Activated CD8-positive, alpha-beta T cell treated with anti-CD3 and anti-CD28 coated beads for 36 hours (primary cell): ENCODE data around the gene TULP1. TPM values are rescaled to one million over a fixed set of nuclear protein-coding genes. Genes with fewer than 3 reads are reported as not detected.
A peak's percentile ranks its signal among the peaks of the same experiment; 100 is the strongest.

Experiments
- ATAC-seq: fragments of 200-7000 bp; cut with Tn5 transposase; one replicate; pipeline ENCODE4 v1.10.0; 2021; ENCODE audit warnings: mild to moderate bottlenecking, moderate library complexity
- CTCF ChIA-PET: fragments of 350-600 bp; sonication (Branson Sonifier 250); formaldehyde crosslinking; loops from one replicate; lab custom pipeline; 2021; ENCODE audit warnings: antibody characterized with exemption; lab: Charles Lee
- POLR2A ChIA-PET: fragments of 350-600 bp; sonication (Branson Sonifier 250); formaldehyde crosslinking; loops from one replicate; lab custom pipeline; 2021; ENCODE audit warnings: antibody characterized with exemption; lab: Charles Lee
- DNase-seq: peaks from one replicate; pipeline ENCODE4 v3.0.0-alpha.2; 2020
- H3K27ac Mint-ChIP-seq: one replicate; pipeline ENCODE4 v1.8.0; 2021; ENCODE audit warnings: mild to moderate bottlenecking, mixed read lengths
- H3K27me3 Mint-ChIP-seq: one replicate; pipeline ENCODE4 v1.8.0; 2021; ENCODE audit warnings: mixed read lengths
- H3K36me3 Mint-ChIP-seq: one replicate; pipeline ENCODE4 v1.8.0; 2021; ENCODE audit warnings: low read depth, mixed read lengths
- H3K4me1 Mint-ChIP-seq: one replicate; pipeline ENCODE4 v1.8.0; 2021; ENCODE audit warnings: low read depth, mixed read lengths
- H3K4me3 Mint-ChIP-seq: one replicate; pipeline ENCODE4 v1.8.0; 2021; ENCODE audit warnings: mild to moderate bottlenecking, moderate library complexity, mixed read lengths
- H3K9me3 Mint-ChIP-seq: one replicate; pipeline ENCODE4 v1.8.0; 2021; ENCODE audit warnings: mixed read lengths
- intact Hi-C: fragments of 100-400 bp; cut with micrococcal nuclease; formaldehyde crosslinking; loops from one replicate; pipeline ENCODE4 v1.10.0; 2022
- total RNA-seq, 2 experiments: library from RNA; stranded (reverse); gene quantifications; one replicate each; pipeline ENCODE4 v1.2.3, GENCODE V29; 2021
- TF ChIP-seq, protein P1 (sequence below): fragments of 200-600 bp; IDR thresholded peaks from one replicate; pipeline ENCODE4 v1.8.0; 2022; ENCODE audit warnings: antibody characterized with exemption, mild to moderate bottlenecking

TULP1 gene
- total RNA-seq, 2 experiments from 2014 or later, result not detected

DNA sequence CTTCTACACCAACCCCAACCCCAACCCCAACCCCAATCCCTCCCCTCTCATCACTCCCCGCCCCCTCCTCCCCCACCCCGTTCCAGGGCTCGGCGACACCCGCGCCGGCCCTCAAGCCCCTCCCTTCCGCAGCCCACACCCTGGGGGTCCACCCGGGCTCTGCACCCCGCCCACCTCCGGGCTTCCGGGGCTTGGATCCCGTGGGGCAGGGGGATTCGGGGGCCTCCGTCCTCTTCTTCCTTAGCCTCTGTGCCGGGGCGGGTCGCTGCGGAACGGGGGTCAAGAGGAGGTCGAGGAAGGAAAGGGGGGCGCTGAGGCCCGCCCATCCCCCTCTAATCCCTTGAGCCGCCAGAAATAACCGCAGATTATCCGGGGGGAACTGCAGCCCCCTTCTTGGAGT, 690 bp downstream of the TULP1 start:
- ATAC-seq, result no peak
- intact Hi-C loops, result no loop called here
- TF ChIP-seq, protein P1, sequence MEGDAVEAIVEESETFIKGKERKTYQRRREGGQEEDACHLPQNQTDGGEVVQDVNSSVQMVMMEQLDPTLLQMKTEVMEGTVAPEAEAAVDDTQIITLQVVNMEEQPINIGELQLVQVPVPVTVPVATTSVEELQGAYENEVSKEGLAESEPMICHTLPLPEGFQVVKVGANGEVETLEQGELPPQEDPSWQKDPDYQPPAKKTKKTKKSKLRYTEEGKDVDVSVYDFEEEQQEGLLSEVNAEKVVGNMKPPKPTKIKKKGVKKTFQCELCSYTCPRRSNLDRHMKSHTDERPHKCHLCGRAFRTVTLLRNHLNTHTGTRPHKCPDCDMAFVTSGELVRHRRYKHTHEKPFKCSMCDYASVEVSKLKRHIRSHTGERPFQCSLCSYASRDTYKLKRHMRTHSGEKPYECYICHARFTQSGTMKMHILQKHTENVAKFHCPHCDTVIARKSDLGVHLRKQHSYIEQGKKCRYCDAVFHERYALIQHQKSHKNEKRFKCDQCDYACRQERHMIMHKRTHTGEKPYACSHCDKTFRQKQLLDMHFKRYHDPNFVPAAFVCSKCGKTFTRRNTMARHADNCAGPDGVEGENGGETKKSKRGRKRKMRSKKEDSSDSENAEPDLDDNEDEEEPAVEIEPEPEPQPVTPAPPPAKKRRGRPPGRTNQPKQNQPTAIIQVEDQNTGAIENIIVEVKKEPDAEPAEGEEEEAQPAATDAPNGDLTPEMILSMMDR, result no peak
- Mint-ChIP-seq H3K27me3 (peaks cover 3% of the 10 kb centered on the region), H3K4me3 (no peak overlapping the region), H3K36me3 (no peaks in the 10 kb centered on the region), H3K9me3 (no peaks in the 10 kb centered on the region), H3K4me1 (peaks cover 3% of the 10 kb centered on the region), H3K27ac (no peak overlapping the region)
- CTCF ChIA-PET, result interaction anchor here (0.7 kb wide), 1 partner anchor 10 kb away, joined by 3 read pairs; no protein-coding TSS in a partner anchor
- no peak for DNase-seq
- POLR2A ChIA-PET, result no interaction called here

DNA sequence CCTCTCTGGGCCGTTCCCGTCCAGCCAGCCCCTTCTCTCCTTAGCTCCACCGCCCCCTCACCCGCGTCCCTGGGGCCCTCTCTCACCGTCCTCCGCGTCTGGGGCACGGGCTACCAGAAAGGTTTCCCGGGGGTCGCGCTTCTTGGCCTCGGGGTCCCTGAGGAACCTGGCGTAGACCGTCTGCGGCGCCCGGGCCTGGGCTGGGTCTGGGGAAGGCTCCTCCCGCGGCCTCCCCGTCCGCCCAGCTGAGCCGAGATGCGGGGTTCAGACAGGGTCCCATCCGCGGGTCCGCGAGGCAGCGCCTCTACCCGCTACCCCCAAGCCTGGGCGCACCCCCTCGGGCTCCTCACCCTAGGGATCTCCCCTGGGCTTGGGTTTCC, 1.1 kb downstream of the TULP1 start:
- ChIA-PET POLR2A (no interaction called here), CTCF (interaction anchor here (0.7 kb wide), 1 partner anchor 11 kb away, joined by 3 read pairs; no protein-coding TSS in a partner anchor)
- TF ChIP-seq, protein P1, result no peak
- intact Hi-C loops, result no loop called here
- peaks cover 3% of the 10 kb centered on the region for H3K4me1 Mint-ChIP-seq
- no peak for DNase-seq
- no peak overlapping the region for H3K27ac Mint-ChIP-seq
- no peak for ATAC-seq
- peaks cover 3% of the 10 kb centered on the region for H3K27me3 Mint-ChIP-seq
- H3K36me3 Mint-ChIP-seq, result no peaks in the 10 kb centered on the region
- H3K9me3 Mint-ChIP-seq, result no peaks in the 10 kb centered on the region
- H3K4me3 Mint-ChIP-seq, result no peak overlapping the region

DNA sequence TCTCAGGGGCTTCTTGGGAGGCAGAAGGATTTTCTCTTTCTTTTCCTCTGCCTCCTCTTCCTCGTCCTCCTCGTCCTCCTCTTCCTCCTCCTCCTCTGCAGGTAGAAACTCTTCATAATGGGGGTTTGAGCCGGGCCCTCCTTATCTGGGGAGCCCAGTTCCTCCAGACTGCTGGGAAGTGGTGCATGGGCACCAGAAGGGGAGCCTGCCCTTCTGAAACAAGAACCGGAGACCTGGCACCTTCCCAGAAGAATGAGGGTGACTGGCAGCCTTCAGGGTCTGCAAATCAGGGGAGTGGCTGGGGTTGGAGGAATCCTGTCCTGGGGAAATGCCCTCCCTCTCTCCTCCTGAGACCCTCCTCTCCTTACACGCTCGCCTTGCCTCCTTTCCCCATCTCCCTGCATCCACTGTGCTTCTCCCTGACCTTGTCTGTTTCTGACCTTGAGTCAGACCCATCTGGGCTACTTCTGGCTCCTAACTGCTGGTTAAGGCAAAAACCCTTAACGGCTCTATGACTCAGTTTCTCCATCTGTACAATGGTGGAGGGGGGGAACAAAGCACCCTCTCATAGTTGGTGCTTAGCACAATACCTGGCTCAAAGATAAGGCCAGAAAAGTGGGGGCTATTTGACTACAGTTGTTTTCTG, 1.7 kb downstream of the TULP1 start:
- H3K36me3 Mint-ChIP-seq, result no peaks in the 10 kb centered on the region
- H3K27ac Mint-ChIP-seq, result no peak overlapping the region
- intact Hi-C loops, result no loop called here
- CTCF ChIA-PET, result interaction anchor here (0.7 to 2.1 kb wide), 2 partner anchors 11 to 69 kb away, joined by 3 to 6 read pairs; no protein-coding TSS in a partner anchor
- ATAC-seq, result peak; percentile 34
- no peak for DNase-seq
- H3K4me1 Mint-ChIP-seq, result peaks cover 3% of the 10 kb centered on the region
- POLR2A ChIA-PET, result no interaction called here
- peaks cover 3% of the 10 kb centered on the region for H3K27me3 Mint-ChIP-seq
- TF ChIP-seq, protein P1, result no peak
- no peaks in the 10 kb centered on the region for H3K9me3 Mint-ChIP-seq
- H3K4me3 Mint-ChIP-seq, result no peak overlapping the region

DNA sequence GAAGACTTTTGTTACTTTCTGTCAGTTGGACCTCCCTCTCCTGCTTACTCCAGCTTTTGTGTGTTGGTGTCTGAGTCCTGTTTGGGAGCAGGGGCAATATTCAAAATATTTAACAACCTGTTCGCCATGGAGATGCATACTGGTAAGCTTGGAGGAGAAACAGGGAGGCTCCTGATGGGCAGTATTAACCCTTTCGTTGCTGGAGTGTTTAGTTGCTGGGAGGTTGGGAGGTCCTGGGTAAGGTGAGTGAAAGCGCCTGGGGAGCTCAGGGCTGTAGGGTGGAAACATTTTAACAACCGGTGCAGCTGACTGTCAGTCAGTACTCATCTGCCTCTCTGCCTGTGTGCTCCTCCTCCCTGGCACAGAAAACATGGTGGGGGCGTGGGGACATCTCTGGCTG, 4.2 kb downstream of the TULP1 start:
- no peak for DNase-seq
- peaks cover 3% of the 10 kb centered on the region for H3K4me1 Mint-ChIP-seq
- no peak for ATAC-seq
- intact Hi-C loops, result no loop called here
- TF ChIP-seq, protein P1, result no peak
- H3K27ac Mint-ChIP-seq, result no peak overlapping the region
- no peaks in the 10 kb centered on the region for H3K9me3 Mint-ChIP-seq
- H3K36me3 Mint-ChIP-seq, result no peaks in the 10 kb centered on the region
- no peak overlapping the region for H3K4me3 Mint-ChIP-seq
- peaks cover 3% of the 10 kb centered on the region for H3K27me3 Mint-ChIP-seq
- CTCF ChIA-PET, result interaction anchor here (0.9 to 1.1 kb wide), 3 partner anchors 11 to 41 kb away, joined by 3 to 4 read pairs (median 3); partner anchors contain the start of gene RPL10A
- POLR2A ChIA-PET, result no interaction called here

DNA sequence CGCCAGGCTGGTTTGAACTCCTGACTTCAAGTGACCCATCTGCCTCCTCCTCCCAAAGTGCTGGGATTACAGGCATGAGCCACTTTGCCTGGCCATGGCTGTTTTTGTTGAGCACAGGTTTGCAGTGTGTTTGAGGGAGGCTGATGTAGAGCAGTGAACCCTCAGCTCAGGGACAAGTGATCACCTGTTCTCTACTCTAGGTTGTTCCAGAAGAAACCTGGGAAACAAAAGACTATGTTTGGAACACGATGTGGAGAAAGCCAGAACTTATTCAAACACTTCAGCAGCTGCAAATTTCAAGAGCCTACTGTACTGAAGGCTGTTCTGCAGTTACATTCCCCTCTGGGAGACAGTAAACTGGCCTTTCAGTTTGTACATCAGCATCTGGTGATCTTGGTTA, 4.7 kb downstream of the TULP1 start:
- intact Hi-C loops, result no loop called here
- Mint-ChIP-seq H3K36me3 (no peaks in the 10 kb centered on the region), H3K27me3 (peaks cover 3% of the 10 kb centered on the region), H3K4me3 (no peak overlapping the region), H3K27ac (no peak overlapping the region), H3K4me1 (peaks cover 3% of the 10 kb centered on the region), H3K9me3 (no peaks in the 10 kb centered on the region)
- DNase-seq, result no peak
- POLR2A ChIA-PET, result interaction anchor here (1.4 kb wide), 1 partner anchor 12 kb away, joined by 3 read pairs; no protein-coding TSS in a partner anchor
- ATAC-seq, result no peak
- CTCF ChIA-PET, result interaction anchor here (0.7 to 1.1 kb wide), 4 partner anchors 10 to 40 kb away, joined by 3 to 4 read pairs (median 3); partner anchors contain the start of gene RPL10A
- TF ChIP-seq, protein P1, result no peak
